ENCODE data around the gene IFT122. TPM values are rescaled to one million over a fixed set of nuclear protein-coding genes. Genes with fewer than 3 reads are reported as not detected.
A peak's percentile ranks its signal among the peaks of the same experiment; 100 is the strongest.

Gene IFT122
- total and polyA plus RNA-seq, 12 donors, result 9.7 to 29.1 (median 16.8) TPM

- H3K4me3 ChIP-seq, result no peak overlapping the region
- DNase-seq, result no peak
- peaks cover 0 to 15% (median 0%) of the 10 kb centered on the region in 9 donors for H3K4me1 ChIP-seq
- no peaks in the 10 kb centered on the region for H3K9me3 ChIP-seq
- H3K27ac ChIP-seq, result no peak overlapping the region
- 83 to 88% methylated on average over 8 of the region's 8 CpGs for WGBS, 2 donors
- no peaks in the 10 kb centered on the region for H3K27me3 ChIP-seq
- intact Hi-C loops (cut with DNase I), result no loop called here
- no peak for TF ChIP-seq CTCF (IDR thresholded peaks at IDR 0.05)
- H3K36me3 ChIP-seq, result peaks cover 0 to 32% (median 0%) of the 10 kb centered on the region in 9 donors
- ATAC-seq, result no peak
Measured at GRCh38 chr3:129521611-129522010, 81.6 kb downstream of the IFT122 start.

GRCh38 chr3:129522953-129523352 lies 82.9 kb downstream of the IFT122 start:
- no peaks in the 10 kb centered on the region for H3K27me3 ChIP-seq
- ATAC-seq (no peak), DNase-seq (no peak)
- WGBS, 2 donors, result 95 to 98% methylated on average over 5 of the region's 5 CpGs
- peaks cover 0 to 17% (median 0%) of the 10 kb centered on the region in 9 donors for H3K4me1 ChIP-seq
- no peak overlapping the region for H3K27ac ChIP-seq
- no peaks in the 10 kb centered on the region for H3K9me3 ChIP-seq
- H3K36me3 ChIP-seq, result peaks cover 0 to 23% (median 0%) of the 10 kb centered on the region in 9 donors
- no peak overlapping the region for H3K4me3 ChIP-seq
- TF ChIP-seq CTCF (IDR thresholded peaks at IDR 0.05), result no peak
- intact Hi-C loops (cut with DNase I), result no loop called here

GRCh38 chr3:129524081-129524480 lies 84.1 kb downstream of the IFT122 start:
- Histone ChIP-seq H3K36me3 (peaks cover 0 to 12% (median 0%) of the 10 kb centered on the region in 9 donors), H3K4me1 (peaks cover 0 to 17% (median 0%) of the 10 kb centered on the region in 9 donors), H3K9me3 (no peaks in the 10 kb centered on the region), H3K27me3 (no peaks in the 10 kb centered on the region), H3K4me3 (no peak overlapping the region), H3K27ac (no peak overlapping the region)
- ATAC-seq, result no peak
- DNase-seq, result no peak
- no peak for TF ChIP-seq CTCF (IDR thresholded peaks at IDR 0.05)
- 85 to 98% methylated on average over 4 of the region's 4 CpGs for WGBS, 2 donors
- intact Hi-C loops (cut with DNase I), result no loop called here

GRCh38 chr3:129525341-129525968 lies 85.4 kb downstream of the IFT122 start:
- intact Hi-C loops (cut with DNase I), result no loop called here
- no peaks in the 10 kb centered on the region for H3K9me3 ChIP-seq
- no peak for DNase-seq
- peak overlapping the region in 1 of 10 donors; percentile 67 for H3K27ac ChIP-seq
- ATAC-seq, result no peak
- no peaks in the 10 kb centered on the region for H3K27me3 ChIP-seq
- H3K36me3 ChIP-seq, result no peaks in the 10 kb centered on the region
- H3K4me1 ChIP-seq, result peaks cover 5 to 26% (median 9%) of the 10 kb centered on the region in 9 donors
- 82 to 89% methylated on average over 8 of the region's 8 CpGs for WGBS, 2 donors
- H3K4me3 ChIP-seq, result no peak overlapping the region
- no peak for TF ChIP-seq CTCF (IDR thresholded peaks at IDR 0.05)

All from heart right ventricle (tissue), 16 donors.